GM19035 (cell line): ENCODE data around the gene TRAF3.
"Not testable (repeated sequence)": the region's sequence is repeated elsewhere in the genome, so short reads cannot be mapped to it uniquely, and the experiment has no call there.

Experiments used
- ATAC-seq: cut with Tn5 transposase; IDR thresholded peaks from one replicate; pipeline ENCODE4 v1.9.1; 2021; ENCODE audit not compliant: unreplicated experiment

TRAF3 gene

DNA sequence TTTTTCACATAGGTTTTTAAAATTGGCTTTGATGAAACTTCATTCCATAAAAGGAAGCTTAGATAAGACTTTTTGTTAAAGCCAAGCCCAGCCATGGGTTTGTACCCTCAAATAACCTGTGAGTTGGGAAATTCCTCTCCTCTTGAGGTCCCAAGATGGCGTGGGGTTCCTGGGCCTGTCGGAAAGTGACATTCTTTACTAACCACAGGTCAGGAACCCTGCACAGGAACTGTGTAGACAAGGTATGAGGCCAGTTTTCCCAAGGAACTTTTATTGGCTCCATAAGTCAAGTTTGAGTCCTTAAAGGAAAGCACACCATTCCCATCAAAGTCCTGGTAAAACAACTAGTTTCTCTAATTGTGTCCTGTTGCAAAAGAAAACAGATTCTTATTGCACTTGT lies 80.2 kb downstream of the TRAF3 start:
- no peak for ATAC-seq

DNA sequence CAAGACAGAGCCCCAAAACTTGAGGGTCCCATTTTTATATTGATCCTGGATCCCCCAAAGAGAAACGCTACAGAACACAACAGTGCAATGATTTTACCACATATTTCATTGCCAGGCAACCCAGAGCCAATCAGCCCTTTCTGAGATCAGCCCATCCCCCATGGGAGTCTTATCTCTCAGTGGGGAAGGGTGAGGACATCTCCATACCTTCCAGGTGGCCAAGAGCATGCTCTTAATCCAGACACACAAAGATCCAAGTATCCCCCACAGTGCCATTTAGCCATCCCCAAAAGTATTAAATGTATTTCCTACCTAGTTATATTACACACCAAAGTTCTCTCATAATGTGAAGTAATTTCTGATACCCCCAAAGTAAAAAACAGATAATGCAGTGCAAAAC lies 82.7 kb downstream of the TRAF3 start:
- no peak for ATAC-seq

DNA sequence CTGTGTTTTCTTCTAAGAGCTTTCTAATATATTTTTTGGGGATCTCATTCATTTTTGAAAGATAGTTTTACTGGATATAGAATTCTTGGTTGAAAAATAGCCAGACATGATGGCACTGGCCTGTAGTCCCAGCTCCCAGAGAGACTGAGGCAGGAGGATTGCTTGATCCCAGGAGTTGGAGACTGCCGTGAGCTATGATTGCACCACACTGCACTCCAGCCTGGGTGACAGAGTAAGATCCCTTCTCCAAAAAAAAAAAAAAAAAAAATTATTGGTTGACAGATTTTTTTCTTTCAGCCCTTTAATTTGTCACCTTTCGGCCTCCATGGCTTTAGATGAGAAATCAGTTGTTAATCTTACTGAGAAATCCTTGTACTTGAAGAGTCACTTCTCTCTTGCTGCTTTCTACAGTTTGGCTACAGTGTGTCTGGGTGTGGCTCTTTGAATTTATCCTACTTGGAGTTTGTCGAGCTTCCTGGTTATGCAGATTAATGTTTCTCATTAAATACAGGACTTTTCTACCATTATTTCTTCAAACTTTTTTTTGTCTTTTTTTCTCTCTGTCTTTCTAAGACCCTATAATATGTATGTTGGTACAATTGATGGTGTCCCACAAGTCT lies 85.0 kb downstream of the TRAF3 start:
- no peak for ATAC-seq

DNA sequence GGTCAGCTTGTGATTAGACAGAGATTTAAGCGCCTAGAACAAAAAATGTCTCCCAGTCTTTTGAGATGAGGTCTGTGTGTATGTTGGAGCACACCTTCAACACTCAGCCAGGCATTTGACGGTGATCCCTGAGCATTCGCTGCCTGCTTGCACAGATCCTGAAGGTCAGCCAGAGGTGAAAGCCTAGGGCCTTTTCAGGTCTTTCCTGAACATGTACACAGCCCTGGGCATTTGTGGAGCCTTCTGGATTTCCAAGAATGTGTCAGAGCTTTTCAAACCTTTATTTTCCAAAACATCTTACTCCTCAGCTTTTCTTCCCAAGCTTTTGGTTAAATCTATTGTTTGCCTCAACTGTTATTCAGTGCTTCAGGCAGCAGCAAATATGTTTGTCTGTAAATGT lies 86.1 kb downstream of the TRAF3 start:
- ATAC-seq: no peak

DNA sequence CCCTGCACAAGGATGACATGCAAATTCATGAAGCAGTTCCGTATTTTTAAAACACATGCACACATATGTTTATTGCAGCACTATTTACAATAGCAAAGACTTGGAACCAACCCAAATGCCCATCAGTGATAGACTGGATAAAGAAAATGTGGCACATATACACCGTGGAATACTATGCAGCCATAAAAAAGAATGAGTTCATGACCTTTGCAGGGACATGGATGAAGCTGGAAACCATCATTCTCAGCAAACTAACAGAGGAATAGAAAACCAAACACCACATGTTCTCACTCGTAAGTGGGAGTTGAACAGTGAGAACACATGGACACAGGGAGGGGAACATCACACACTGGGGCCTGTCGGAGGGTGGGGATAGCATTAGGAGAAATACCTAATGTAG lies 88.7 kb downstream of the TRAF3 start:
- ATAC-seq: not testable (repeated sequence)

DNA sequence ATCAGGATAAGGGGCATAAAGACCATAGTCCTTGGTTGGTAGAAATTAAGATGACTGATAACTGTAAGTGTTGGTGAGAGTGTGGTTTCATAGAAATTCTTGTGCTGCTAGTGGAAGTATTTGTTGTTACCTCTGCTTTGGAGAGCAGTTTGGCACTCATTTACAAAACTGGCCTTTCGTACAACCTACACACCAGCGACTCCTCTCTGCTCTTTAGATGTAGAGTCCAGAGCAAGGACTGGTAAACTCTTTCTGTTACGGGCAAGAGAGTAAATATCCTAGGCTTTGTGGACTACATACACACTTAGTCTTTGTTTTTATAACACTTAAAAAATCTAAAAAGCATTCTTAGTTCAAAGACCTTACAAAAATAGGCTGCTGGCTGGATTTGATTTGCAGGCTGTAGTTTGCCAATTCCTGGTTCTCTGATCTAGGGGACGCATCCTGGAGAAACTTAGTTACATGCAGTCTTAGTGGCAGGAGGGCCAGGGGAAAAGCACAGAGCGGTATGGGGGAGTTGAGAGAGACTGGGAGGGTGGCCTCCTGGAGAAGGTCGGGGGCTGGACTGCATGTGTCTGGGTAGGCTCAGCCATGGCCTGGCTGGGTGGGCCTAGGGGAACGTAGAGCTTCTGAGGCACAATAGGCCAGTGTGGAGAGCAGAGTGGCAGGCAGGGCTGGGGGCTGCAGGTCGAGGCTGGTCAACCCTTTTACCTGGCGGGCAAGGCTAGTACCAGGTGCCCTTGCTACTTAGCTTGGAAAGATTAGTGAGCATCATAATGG lies 89.9 kb downstream of the TRAF3 start:
- ATAC-seq: no peak

DNA sequence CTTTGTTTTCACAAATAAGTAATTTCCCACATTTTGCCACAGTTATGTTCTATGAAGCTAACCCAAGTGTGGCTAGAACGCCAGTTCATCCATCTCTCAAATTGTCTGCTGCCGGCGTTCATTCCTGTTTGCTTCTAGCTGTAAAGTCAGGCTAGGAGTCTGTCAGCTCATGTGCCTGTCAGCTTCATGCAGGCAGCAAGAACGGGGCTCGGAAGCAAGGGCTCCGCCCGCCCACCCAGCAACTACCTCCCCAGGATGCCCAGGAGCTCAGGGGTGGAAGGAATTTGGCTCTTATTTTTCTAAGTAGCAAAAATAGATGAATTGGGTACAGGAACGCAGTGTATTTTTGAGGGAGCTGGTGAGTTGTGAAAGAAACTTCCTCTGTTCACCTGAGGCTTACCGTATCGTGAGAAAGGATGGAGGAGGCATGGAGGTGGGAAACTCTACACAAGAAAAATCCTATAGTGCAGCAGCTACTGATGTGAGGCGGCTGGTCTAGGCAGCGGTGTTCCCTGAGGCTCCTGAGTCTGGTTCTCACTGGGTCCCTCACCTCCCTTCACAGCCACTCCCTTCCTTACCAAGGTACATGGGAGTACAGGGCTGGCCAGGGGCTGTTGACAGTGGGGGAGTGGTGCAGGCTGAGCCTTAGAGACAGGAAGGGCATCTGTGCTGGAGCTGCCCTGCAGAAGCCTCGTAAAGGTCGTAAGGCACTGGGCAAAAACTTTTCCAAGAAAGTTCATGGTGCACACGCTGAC lies 90.8 kb downstream of the TRAF3 start:
- no peak for ATAC-seq

DNA sequence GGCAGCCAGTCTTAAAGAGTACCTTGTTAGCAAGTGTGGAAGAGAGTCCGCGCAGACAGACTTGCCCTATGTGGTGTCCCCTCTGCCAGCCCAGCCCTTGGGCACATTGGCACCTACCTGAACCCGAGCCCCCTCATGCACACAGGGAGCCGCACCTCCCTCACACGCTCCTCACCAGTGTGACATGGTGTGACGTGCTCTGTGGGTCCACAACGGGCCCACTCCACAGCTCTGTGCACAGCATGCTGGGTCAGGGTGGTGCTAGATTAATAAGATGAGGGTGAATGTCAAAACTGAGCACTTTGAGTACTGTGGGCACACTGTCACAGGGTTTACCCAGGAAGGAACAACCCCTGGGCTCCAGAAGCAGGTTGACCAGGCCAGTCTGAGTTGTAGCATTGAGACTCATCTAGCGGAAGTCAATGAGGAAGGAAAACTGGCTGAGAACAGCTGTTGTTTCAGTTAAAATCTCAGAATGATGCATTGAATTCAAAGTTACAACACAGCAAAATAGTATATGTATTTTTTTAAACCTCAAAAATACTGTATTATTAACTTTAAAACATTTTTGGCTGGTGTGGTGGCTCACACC lies 91.8 kb downstream of the TRAF3 start:
- ATAC-seq: no peak

DNA sequence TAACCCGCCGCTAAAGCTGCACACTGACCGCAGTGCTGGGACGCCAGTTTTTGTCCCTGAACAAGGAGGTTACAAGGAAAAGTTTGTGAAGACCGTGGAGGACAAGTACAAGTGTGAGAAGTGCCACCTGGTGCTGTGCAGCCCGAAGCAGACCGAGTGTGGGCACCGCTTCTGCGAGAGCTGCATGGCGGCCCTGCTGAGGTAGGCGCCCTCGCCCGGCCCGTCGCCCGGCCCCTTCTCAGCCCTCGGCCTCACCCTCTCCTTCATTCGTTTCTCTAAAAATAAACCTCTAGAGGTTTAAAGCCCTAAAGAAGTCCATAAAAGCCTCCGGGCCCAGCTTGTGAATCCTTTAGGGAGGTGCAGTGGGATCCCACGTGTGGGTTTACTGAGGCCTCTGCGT lies 93.0 kb downstream of the TRAF3 start:
- ATAC-seq: no peak

DNA sequence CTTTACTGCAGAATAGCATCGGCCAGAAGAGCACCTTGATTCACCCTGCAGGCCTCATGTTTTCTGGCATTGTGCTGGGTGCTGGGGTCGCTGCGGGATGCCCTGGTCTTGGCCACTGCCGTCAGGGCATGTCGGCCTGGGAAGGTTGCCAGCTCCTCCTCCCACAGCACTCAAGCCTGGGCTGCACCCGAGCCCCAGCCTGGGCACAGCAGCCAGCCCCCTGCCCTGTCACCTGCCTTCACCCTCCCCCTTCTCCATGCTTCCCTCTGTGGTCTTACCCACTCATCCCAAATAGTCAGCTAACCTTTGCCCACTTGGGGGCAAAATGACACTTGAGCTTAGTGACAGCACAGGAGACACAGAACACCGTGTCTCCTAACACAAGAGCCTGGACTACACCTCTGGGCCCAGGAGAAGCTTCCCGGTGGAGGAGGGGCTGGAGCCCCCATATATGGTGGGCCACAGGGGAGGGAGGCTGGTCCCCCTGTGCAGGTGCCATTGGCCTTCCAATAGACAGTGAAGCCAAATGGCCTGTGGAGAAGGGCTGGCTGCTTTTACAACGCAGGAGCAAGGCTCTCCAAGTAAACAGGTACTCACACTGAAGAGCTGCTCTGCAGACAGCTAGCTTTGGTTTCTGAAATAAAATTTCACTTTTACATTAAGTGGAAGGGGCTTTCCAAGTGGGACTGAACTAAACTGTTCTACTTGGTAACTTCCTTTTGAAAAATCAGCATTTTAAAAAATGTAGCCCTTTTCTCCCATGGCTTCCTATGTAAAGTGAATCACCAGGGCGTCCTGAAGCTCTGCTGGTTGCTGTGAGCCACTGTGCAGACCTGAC lies 94.0 kb downstream of the TRAF3 start:
- ATAC-seq: no peak

DNA sequence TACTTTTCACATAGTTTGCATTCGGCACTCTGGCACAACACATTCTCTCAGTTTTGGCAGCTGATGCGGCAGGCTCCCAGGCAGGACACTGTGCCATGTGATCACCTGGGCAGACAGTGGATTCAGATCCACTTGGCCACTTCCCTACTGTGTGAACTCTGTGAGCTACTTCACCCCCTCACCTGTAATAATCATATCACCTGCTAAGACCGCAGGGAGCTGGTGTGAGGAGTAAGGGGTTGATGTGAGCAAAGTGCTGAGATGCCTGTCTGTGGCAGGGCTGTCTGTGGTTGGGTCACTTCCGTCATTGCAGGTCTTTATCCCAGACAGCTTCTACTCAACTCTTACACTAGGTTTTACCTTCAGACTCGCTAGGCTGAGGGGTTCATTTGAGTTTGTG lies 94.8 kb downstream of the TRAF3 start:
- no peak for ATAC-seq

DNA sequence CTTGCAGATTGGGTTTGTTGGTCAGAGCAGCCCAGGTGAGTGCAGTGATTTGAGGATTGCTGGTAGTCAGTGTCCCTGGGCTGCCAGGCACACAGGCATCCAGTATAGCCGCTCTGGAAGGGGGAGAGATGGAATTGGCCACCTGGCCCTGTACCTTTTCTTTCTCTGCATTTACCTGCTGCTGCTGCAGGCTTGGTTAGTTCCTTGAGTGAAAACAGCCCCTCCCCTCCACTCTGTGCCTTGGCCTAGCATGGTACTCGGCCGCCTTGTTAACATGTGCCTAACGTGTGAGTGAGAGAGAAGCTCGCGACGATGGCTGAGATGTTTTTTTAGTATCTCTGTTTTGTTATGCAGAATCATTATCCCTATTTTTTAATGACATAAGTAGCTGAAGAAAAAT lies 95.9 kb downstream of the TRAF3 start:
- no peak for ATAC-seq

DNA sequence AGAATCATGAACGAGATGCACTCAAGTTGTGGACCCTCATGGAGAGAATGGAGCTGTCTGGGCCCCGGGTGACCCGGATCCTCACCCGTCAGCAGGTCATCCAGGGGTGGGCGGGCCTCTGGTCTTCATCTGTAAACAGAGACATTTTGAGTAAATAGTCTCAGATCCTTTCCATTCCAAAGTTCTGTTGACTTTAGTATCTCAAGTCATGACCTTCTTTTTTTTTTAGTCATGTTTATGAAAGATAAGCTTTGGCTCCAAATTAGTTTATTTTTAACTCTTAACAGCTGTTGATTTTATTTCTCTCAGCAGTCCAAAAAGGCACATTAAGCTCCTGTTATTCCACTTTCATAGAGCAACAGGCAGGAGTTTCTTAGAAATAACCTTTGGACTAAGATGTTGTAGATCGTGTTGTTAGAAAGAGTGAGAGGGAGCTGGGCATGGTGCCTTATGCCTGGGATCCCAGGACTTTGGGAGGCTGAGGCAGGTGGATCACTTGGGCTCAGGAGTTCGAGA lies 96.4 kb downstream of the TRAF3 start:
- no peak for ATAC-seq

DNA sequence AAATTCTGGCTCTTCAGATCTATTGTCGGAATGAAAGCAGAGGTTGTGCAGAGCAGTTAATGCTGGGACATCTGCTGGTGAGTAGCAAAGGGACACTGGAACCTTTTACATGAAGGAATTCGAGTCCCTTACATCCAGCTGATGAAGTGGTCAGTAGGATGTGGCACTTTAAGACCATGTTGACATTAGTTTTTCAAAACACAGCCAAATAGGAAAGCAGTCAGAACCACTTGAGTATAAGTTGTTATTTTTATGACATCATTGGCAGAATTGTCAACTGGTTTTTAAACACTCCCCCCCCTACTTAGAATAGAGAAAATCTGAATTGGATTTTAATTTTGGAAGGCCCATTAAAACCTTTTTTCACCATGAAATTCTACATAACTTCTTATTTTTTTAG lies 98.4 kb downstream of the TRAF3 start:
- no peak for ATAC-seq

DNA sequence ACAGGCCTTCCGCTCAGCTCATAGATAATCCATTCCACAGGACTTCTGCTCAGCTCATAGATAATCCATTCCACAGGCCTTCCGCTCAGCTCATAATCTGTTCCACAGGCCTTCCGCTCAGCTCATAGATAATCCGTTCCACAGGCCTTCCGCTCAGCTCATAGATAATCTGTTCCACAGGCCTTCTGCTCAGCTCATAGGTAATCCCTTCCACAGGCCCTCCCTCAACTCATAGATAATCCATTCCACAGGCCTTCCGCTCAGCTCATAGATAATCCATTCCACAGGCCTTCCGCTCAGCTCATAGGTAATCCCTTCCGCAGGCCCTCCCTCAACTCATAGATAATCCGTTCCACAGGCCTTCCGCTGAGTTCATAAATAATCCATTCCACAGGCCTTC lies 100.3 kb downstream of the TRAF3 start:
- ATAC-seq: not testable (repeated sequence)

DNA sequence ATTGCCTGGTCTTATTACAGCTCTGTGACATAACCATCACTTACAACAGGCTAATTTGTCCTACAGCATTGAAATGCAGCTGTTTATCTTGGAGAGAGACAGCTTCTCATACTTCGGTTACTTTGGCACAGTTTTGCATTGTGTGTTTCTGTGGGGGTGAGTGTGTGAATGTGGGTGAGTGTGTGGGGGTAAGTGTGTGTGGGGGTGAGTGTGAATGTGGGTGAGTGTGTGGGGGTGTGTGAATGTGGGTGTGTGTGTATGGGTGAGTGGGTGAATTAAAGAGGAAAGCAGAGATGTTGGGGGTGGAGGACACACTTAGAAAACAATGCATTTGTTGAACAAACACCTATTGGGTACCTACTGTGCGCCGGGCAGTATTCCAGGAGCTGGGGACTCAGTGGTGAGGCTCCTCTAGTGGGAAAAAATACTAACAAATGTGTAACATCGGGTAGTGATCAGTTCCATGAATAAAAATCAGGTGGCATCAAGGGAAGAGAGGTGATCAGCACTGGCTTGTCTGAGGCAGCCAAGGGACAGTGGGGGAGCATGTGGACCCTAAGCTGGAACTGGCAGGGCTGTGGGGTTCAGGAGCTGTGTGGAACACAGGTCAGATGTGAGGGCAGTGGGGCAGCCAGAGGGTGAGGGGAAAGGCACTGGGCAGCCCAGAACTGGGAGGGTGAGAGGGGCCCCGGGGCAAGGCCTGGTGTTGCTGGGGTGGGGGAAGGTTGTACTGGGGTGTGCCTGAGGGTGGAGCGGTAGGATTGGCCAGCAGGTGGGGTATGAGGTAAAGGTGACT lies 101.1 kb downstream of the TRAF3 start:
- no peak for ATAC-seq

DNA sequence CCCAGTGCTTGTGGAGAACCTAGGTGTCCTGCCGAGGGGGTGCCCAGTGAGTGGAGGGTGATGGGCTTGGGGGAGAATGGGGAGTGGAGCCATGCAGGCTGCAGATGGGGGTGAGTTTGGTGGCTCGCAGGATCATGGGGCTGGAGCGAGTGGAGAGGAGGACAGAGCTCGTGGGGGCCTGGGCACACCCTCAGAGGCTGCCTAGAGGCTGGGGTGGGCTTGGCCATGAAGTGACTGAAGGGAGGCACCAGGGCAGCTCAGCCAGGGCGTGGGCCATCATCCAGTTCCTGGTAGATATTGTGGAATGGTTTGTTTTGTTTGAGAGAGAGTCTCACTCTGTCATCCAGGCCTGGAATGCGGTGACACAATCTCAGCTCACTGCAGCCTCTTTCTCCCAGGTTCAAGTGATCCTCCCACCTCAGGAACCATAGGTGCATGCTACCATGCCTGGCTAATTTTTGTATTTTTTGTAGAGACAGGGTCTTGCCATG lies 101.8 kb downstream of the TRAF3 start:
- ATAC-seq: no peak

DNA sequence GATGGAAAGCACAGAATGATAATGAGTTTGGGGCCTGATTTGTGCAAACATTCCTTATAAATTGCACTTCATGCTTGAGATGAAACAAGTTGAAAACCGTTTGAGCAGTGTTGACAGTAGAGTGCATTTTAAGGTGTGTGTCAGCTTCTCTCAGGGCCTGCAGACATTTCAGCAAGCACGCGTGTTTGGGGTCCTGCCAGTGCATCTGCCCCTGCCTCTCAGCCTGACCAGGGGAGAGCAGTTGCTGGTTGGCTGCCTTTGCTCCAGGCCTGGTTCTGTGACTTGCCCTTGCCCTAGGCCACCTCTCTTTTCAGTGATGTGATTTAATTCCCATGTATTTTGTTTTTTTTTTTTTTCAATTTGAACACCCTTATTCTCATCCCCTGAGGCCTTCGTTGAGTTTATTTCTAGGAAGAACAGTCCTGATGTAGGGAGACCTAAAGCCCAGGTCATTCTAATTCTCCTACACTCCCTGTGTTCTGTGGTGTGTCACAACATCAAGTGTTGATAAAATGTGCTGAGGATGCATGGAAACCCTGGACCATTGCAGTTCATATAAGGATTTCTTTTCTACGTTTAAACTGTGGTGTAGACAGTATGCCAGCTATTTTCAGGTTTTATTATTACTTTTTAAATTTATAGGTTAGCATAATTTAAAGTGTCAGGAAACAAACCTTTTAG lies 105.1 kb downstream of the TRAF3 start:
- no peak for ATAC-seq

DNA sequence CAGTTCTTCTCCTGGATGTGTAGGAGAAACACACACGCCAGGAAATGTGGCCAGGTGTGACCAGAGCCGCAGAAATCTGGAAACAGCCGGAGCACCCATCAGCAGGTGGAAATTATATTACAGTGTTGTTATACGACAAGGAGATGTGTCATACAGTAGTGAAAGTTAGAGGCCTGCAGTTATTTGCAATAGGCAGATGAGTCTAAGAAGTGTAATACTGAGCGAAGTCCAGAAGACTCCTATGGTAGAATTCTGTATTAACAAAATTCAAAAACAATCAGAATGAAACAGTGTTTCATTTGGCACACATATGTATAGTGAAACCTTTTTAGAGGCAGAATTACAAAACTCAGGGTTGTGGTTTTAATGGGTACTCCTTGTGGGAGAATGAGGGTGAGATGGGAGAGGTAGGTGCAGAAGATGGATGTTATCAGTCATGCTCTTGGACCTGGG lies 105.9 kb downstream of the TRAF3 start:
- no peak for ATAC-seq
